IPS DF 6.9 (cell line): ENCODE data around the gene CLIP2.
"Not testable (repeated sequence)": the region's sequence is repeated elsewhere in the genome, so short reads cannot be mapped to it uniquely, and the experiment has no call there.

Experiments used
- DNase-seq: peaks from one replicate; pipeline ENCODE4 v3.0.0-alpha.2; 2013; ENCODE audit warnings: low read depth, low spot score
- H3K27ac ChIP-seq: one replicate; pipeline ENCODE4 v1.5.1; 2013; ENCODE audit warnings: low read length, control low read depth
- H3K27me3 ChIP-seq: 2 replicates; pipeline ENCODE4 v1.6.1; 2013; ENCODE audit warnings: mild to moderate bottlenecking, low read length; ENCODE audit not compliant: control insufficient read depth, insufficient read depth
- H3K36me3 ChIP-seq: 2 replicates; pipeline ENCODE4 v1.6.1; 2013; ENCODE audit warnings: low read length; ENCODE audit not compliant: control insufficient read depth, insufficient read depth
- H3K4me1 ChIP-seq: 2 replicates; pipeline ENCODE4 v1.6.1; 2013; ENCODE audit warnings: low read length; ENCODE audit not compliant: control insufficient read depth, insufficient read depth
- H3K4me3 ChIP-seq: 2 replicates; pipeline ENCODE4 v1.5.1; 2013; ENCODE audit warnings: mild to moderate bottlenecking, low read length
- H3K9me3 ChIP-seq: 2 replicates; pipeline ENCODE4 v1.6.1; 2013; ENCODE audit warnings: low read length, inconsistent platforms; ENCODE audit not compliant: control insufficient read depth, insufficient read depth
- WGBS: extraction: QIAGEN DNeasy Blood & Tissue Kit; methylation state at CpG from one replicate; pipeline ENCODE4 v1.1.7; 2013; ENCODE audit warnings: mixed read lengths, missing lambda C conversion rate; ENCODE audit not compliant: insufficient read length, insufficient coverage; 5-methylcytosine and 5-hydroxymethylcytosine counted together

CLIP2 gene

GRCh38 chr7:74430961-74431466 is 141.8 kb downstream of the CLIP2 start:
- Histone ChIP-seq H3K27ac (no peak overlapping the region), H3K4me3 (no peak overlapping the region), H3K4me1 (peaks cover 3% of the 10 kb centered on the region), H3K36me3 (no peaks in the 10 kb centered on the region), H3K9me3 (no peaks in the 10 kb centered on the region), H3K27me3 (no peaks in the 10 kb centered on the region)
- no peak for DNase-seq
- WGBS, result no CpG with 5 or more reads among the region's 12 CpGs

GRCh38 chr7:74437291-74437571 is 148.0 kb downstream of the CLIP2 start:
- no CpG with 5 or more reads among the region's 1 CpG for WGBS
- not testable (repeated sequence) for H3K4me3 ChIP-seq, H3K4me1 ChIP-seq

GRCh38 chr7:74438327-74438726 is 149.1 kb downstream of the CLIP2 start:
- no CpG with 5 or more reads among the region's 2 CpGs for WGBS

More at GRCh38 chr7:74437291-74437571, 148.0 kb downstream of the CLIP2 start:
- not testable (repeated sequence) for DNase-seq, H3K27ac ChIP-seq, H3K27me3 ChIP-seq, H3K36me3 ChIP-seq, H3K9me3 ChIP-seq

GRCh38 chr7:74439541-74439940 is 150.3 kb downstream of the CLIP2 start:
- Histone ChIP-seq H3K4me1 (no peaks in the 10 kb centered on the region), H3K4me3 (no peak overlapping the region), H3K9me3 (no peaks in the 10 kb centered on the region), H3K27ac (no peak overlapping the region), H3K36me3 (no peaks in the 10 kb centered on the region), H3K27me3 (no peaks in the 10 kb centered on the region)
- no peak for DNase-seq
- WGBS, result no CpG with 5 or more reads among the region's 4 CpGs

More at GRCh38 chr7:74438327-74438726, 149.1 kb downstream of the CLIP2 start:
- Histone ChIP-seq H3K4me1 (no peaks in the 10 kb centered on the region), H3K27me3 (no peaks in the 10 kb centered on the region), H3K27ac (no peak overlapping the region), H3K9me3 (no peaks in the 10 kb centered on the region), H3K4me3 (no peak overlapping the region), H3K36me3 (no peaks in the 10 kb centered on the region)
- no peak for DNase-seq

- not testable (repeated sequence) for DNase-seq, H3K27ac ChIP-seq, H3K36me3 ChIP-seq, H3K27me3 ChIP-seq, H3K9me3 ChIP-seq, H3K4me3 ChIP-seq, H3K4me1 ChIP-seq
- WGBS, result no CpG with 5 or more reads among the region's 3 CpGs
Measured at GRCh38 chr7:74440143-74440542, 150.9 kb downstream of the CLIP2 start.

- Histone ChIP-seq H3K4me3 (no peak overlapping the region), H3K27me3 (no peaks in the 10 kb centered on the region), H3K9me3 (no peaks in the 10 kb centered on the region), H3K27ac (no peak overlapping the region), H3K36me3 (no peaks in the 10 kb centered on the region), H3K4me1 (no peaks in the 10 kb centered on the region)
- no peak for DNase-seq
- no CpG with 5 or more reads among the region's 10 CpGs for WGBS
Measured at GRCh38 chr7:74441801-74442200, 152.6 kb downstream of the CLIP2 start.

GRCh38 chr7:74443543-74444247 is 154.5 kb downstream of the CLIP2 start:
- Histone ChIP-seq H3K36me3 (no peaks in the 10 kb centered on the region), H3K4me1 (no peaks in the 10 kb centered on the region), H3K9me3 (no peaks in the 10 kb centered on the region), H3K4me3 (no peak overlapping the region), H3K27me3 (no peaks in the 10 kb centered on the region), H3K27ac (no peak overlapping the region)
- no CpG with 5 or more reads among the region's 21 CpGs for WGBS
- DNase-seq, result no peak

- no peaks in the 10 kb centered on the region for H3K36me3 ChIP-seq
- H3K4me3 ChIP-seq, result no peak overlapping the region
- peaks cover 2% of the 10 kb centered on the region; the same call in 1 of the 2 replicates for H3K4me1 ChIP-seq
- no peaks in the 10 kb centered on the region for H3K9me3 ChIP-seq
- 94% methylated on average over 1 of the region's 4 CpGs for WGBS
- H3K27me3 ChIP-seq, result no peaks in the 10 kb centered on the region
- DNase-seq, result no peak
- no peak overlapping the region for H3K27ac ChIP-seq
Measured at GRCh38 chr7:74449144-74449543, 159.9 kb downstream of the CLIP2 start.

- Histone ChIP-seq H3K27me3 (no peaks in the 10 kb centered on the region), H3K4me3 (no peak overlapping the region), H3K9me3 (no peaks in the 10 kb centered on the region), H3K4me1 (peaks cover 2% of the 10 kb centered on the region; the same call in 1 of the 2 replicates), H3K36me3 (no peaks in the 10 kb centered on the region), H3K27ac (no peak overlapping the region)
- WGBS, result no CpG with 5 or more reads among the region's 15 CpGs
- peak; percentile 89 for DNase-seq
Measured at GRCh38 chr7:74449809-74450397, 160.7 kb downstream of the CLIP2 start.

- Histone ChIP-seq H3K4me1 (peaks cover 2% of the 10 kb centered on the region; the same call in 1 of the 2 replicates), H3K4me3 (peak overlapping the region; percentile 71; the same call in 1 of the 2 replicates)
- no CpG with 5 or more reads among the region's 15 CpGs for WGBS
Measured at GRCh38 chr7:74452748-74453321, 163.6 kb downstream of the CLIP2 start.

More at GRCh38 chr7:74452748-74453321, 163.6 kb downstream of the CLIP2 start:
- Histone ChIP-seq H3K27me3 (no peaks in the 10 kb centered on the region), H3K36me3 (no peaks in the 10 kb centered on the region), H3K27ac (no peak overlapping the region), H3K9me3 (no peaks in the 10 kb centered on the region)
- no peak for DNase-seq
